WTC11 (cell line): ENCODE results near the gene LAMA5.

Experiments
- RELA ChIP-seq: sonication (generic); formaldehyde crosslinking; IDR thresholded peaks from 2 replicates; pipeline ENCODE4 v1.8.1; 2022; ENCODE audit warnings: missing genetic modification reagents, mild to moderate bottlenecking, borderline replicate concordance
- TF ChIP-seq, protein P1 (sequence below): fragments of 200-600 bp; IDR thresholded peaks from 2 replicates; pipeline ENCODE4 v1.8.0; 2022; ENCODE audit warnings: antibody characterized with exemption
- TF ChIP-seq, protein P2 (sequence below): sonication (generic); formaldehyde crosslinking; conservative IDR thresholded peaks from 2 replicates; pipeline ENCODE4 v1.8.1; 2022; ENCODE audit warnings: mild to moderate bottlenecking, missing genetic modification reagents
- TF ChIP-seq, protein P3 (sequence below): sonication (generic); formaldehyde crosslinking; IDR thresholded peaks from 2 replicates; pipeline ENCODE4 v1.8.1; 2023; ENCODE audit warnings: mild to moderate bottlenecking, missing genetic modification reagents, moderate library complexity
- TF ChIP-seq, protein P4 (sequence below): sonication (generic); formaldehyde crosslinking; IDR thresholded peaks from 2 replicates; pipeline ENCODE4 v1.8.1; 2023; ENCODE audit warnings: mild to moderate bottlenecking, missing genetic modification reagents

DNA sequence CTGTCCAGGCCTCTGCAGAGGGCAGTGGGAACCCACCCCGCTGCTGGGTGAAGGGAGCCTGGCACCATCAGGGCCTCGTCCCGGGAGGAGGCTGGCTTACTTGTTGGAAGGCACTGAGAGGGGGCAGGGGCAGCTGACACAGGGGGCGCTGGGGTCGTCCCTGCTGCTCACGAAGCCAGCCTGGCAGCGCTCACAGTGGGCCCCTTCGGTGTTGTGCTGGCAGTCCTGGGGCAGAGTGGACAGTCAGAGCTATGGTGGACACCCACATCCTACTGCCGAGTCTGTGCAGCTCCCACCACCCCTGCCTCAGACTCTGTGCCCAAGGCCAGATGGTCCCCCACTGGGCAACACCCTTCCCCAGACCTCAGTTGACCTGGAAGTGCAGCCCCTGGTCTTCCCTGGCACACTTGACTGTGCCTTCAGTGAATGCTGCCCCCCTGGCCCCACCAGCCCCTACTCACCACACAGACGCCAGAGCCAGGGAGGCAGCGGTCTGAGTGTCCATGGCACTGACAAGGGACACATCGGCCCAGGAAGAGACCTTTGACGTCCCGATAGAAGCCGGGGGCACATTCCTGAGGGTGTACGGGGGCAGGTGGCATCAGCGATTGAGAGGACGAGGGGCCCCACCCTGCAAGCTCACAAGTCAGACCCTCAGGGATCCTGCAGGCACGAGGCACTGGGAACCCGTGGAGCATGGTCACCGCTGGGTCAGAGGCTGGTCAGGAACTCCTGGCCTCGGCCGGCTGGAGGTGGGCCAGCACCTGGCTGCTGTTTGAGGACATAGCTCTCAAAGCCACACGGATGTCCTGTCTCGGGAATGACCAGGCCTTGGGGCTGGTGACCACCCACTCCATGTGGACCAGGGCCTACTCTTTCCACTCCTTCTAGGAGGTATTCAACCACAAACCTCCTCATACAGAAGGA, 42.9 kb downstream of the LAMA5 start:
- TF ChIP-seq, protein P1, sequence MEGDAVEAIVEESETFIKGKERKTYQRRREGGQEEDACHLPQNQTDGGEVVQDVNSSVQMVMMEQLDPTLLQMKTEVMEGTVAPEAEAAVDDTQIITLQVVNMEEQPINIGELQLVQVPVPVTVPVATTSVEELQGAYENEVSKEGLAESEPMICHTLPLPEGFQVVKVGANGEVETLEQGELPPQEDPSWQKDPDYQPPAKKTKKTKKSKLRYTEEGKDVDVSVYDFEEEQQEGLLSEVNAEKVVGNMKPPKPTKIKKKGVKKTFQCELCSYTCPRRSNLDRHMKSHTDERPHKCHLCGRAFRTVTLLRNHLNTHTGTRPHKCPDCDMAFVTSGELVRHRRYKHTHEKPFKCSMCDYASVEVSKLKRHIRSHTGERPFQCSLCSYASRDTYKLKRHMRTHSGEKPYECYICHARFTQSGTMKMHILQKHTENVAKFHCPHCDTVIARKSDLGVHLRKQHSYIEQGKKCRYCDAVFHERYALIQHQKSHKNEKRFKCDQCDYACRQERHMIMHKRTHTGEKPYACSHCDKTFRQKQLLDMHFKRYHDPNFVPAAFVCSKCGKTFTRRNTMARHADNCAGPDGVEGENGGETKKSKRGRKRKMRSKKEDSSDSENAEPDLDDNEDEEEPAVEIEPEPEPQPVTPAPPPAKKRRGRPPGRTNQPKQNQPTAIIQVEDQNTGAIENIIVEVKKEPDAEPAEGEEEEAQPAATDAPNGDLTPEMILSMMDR, result no peak
- TF ChIP-seq, protein P2, sequence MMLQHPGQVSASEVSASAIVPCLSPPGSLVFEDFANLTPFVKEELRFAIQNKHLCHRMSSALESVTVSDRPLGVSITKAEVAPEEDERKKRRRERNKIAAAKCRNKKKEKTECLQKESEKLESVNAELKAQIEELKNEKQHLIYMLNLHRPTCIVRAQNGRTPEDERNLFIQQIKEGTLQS, result no peak
- TF ChIP-seq, protein P3, sequence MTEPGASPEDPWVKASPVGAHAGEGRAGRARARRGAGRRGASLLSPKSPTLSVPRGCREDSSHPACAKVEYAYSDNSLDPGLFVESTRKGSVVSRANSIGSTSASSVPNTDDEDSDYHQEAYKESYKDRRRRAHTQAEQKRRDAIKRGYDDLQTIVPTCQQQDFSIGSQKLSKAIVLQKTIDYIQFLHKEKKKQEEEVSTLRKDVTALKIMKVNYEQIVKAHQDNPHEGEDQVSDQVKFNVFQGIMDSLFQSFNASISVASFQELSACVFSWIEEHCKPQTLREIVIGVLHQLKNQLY, result no peak
- no peak for TF ChIP-seq RELA (CRISPR knock-in tag)
- TF ChIP-seq, protein P4, sequence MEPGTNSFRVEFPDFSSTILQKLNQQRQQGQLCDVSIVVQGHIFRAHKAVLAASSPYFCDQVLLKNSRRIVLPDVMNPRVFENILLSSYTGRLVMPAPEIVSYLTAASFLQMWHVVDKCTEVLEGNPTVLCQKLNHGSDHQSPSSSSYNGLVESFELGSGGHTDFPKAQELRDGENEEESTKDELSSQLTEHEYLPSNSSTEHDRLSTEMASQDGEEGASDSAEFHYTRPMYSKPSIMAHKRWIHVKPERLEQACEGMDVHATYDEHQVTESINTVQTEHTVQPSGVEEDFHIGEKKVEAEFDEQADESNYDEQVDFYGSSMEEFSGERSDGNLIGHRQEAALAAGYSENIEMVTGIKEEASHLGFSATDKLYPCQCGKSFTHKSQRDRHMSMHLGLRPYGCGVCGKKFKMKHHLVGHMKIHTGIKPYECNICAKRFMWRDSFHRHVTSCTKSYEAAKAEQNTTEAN (CRISPR knock-in tag), result no peak
